Upper lobe of left lung (tissue), 6 donors: Measurements from ENCODE around the gene SPRED1. TPM values are rescaled to one million over a fixed set of nuclear protein-coding genes. Genes with fewer than 3 reads are reported as not detected.

Experiments used
- ATAC-seq, 2 donors: fragments of 200-7000 bp; cut with Tn5 transposase; one replicate each; pipeline ENCODE4 v1.9.1; 2022; ENCODE audit warnings: mild to moderate bottlenecking in 2 of 2, moderate library complexity in 2 of 2; ENCODE audit not compliant: low FRiP score in 2 of 2
- DNase-seq, 2 donors: peaks; one replicate each; pipeline ENCODE4 v3.0.0-alpha.2; 2019 to 2020
- H3K27ac ChIP-seq, 4 donors: fragments of 200-600 bp; sonication (generic); one replicate each; pipeline ENCODE4 v1.5.1; 2016 to 2019
- H3K27me3 ChIP-seq, 4 donors: fragments of 200-600 bp; sonication (generic); one replicate each; pipeline ENCODE4 v1.5.1; 2017 to 2019
- H3K36me3 ChIP-seq, 4 donors: fragments of 200-600 bp; sonication (generic); one replicate each; pipeline ENCODE4 v1.5.1; 2016 to 2019
- H3K4me1 ChIP-seq, 4 donors: fragments of 200-600 bp; sonication (generic); one replicate each; pipeline ENCODE4 v1.5.1; 2018 to 2019
- H3K4me3 ChIP-seq, 4 donors: fragments of 200-600 bp; sonication (generic); one replicate each; pipeline ENCODE4 v1.5.1; 2017 to 2019; ENCODE audit warnings: mild to moderate bottlenecking in 2 of 4, moderate library complexity in 1 of 4
- H3K9me3 ChIP-seq, 4 donors: fragments of 200-600 bp; sonication (generic); one replicate each; pipeline ENCODE4 v1.5.1; 2018 to 2019
- EP300 ChIP-seq, 4 donors: sonication (generic); formaldehyde crosslinking; IDR thresholded peaks; one replicate each; pipeline ENCODE4 v1.5.1; 2017; ENCODE audit warnings: antibody characterized with exemption in 4 of 4, control low read depth in 2 of 4
- POLR2A ChIP-seq, 4 donors: fragments of 450-650 bp; IDR thresholded peaks; one replicate each; pipeline ENCODE4 v1.5.1; 2016 to 2017; ENCODE audit warnings: antibody characterized with exemption in 4 of 4, mild to moderate bottlenecking in 2 of 4
- POLR2AphosphoS5 ChIP-seq, 2 donors: sonication (generic); formaldehyde crosslinking; IDR thresholded peaks; one replicate each; pipeline ENCODE4 v1.5.1; 2017; ENCODE audit warnings: antibody characterized with exemption in 2 of 2
- WGBS, 2 donors: methylation state at CpG; one replicate each; pipeline ENCODE4 v1.1.5; 2017 to 2018; 5-methylcytosine and 5-hydroxymethylcytosine counted together
- total RNA-seq, 6 donors: library from RNA; depleted of rRNA in 4 of 6; stranded (reverse); fragments of >200 nt in 4 of 6; gene quantifications; one replicate each; pipeline versions ENCODE4 v1.1.0 to v1.2.1, GENCODE V29; 2016 to 2021
- TF ChIP-seq, protein P1 (sequence below), 6 experiments: fragments of 450-650 bp in 4 of 6; fragments of 200-600 bp in 2 of 6; sonication (generic) in 2 of 6; IDR thresholded peaks; one replicate each; pipeline ENCODE4 v1.5.1; 2016 to 2019; ENCODE audit warnings: antibody characterized with exemption in 6 of 6
- donor health status: DM: no; HTN: no; CAD: no; lungs with moderate emphysema.
- donor health status: DM: no; HTN: yes; CAD: no; lungs with severe emphysema.

Gene SPRED1
- total RNA-seq, 6 donors from 2014 or later = 30.9 to 73.4 (median 46.1) TPM

DNA sequence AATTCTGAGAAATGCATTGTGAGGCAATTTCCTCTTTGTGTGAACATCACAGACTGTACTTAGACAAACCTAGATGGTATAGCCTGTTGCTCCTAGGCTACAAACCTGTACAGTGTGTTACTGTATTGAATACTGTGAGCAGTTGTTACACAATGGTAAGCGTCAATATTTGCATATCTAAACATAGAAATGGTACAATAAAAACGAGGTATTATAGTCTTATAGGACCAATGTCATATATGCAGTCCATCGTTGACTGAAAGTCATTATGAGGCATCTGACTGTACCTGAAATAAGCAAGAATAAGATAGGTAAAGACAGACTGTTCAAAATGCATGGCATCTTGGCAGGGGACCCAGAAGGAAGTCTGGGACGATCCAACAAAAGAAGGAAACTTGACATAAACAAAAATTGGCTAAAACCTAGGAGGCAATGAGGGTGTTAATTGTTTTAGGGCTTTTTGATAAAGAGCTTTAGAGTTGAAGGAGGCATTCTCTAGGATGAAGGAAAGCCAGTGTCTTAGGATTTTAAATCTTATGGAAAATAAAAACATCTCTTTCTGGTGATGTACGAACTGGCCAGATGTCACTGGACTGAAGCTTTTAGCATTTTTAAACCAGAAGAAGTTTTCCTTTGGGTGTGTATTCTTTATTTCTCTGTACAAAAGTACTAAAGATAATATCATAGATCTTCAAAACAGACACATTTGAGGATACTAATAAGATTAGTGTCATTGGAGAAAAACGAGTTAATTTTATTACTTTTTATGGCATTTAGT lies 9.2 kb upstream of the SPRED1 start:
- TF ChIP-seq, protein P1, sequence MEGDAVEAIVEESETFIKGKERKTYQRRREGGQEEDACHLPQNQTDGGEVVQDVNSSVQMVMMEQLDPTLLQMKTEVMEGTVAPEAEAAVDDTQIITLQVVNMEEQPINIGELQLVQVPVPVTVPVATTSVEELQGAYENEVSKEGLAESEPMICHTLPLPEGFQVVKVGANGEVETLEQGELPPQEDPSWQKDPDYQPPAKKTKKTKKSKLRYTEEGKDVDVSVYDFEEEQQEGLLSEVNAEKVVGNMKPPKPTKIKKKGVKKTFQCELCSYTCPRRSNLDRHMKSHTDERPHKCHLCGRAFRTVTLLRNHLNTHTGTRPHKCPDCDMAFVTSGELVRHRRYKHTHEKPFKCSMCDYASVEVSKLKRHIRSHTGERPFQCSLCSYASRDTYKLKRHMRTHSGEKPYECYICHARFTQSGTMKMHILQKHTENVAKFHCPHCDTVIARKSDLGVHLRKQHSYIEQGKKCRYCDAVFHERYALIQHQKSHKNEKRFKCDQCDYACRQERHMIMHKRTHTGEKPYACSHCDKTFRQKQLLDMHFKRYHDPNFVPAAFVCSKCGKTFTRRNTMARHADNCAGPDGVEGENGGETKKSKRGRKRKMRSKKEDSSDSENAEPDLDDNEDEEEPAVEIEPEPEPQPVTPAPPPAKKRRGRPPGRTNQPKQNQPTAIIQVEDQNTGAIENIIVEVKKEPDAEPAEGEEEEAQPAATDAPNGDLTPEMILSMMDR (IDR thresholded peaks at IDR 0.05) = no peak
- TF ChIP-seq EP300 (IDR thresholded peaks at IDR 0.05) (no peak), POLR2AphosphoS5 (IDR thresholded peaks at IDR 0.05) (no peak), POLR2A (IDR thresholded peaks at IDR 0.05) (no peak)
- no peaks in the 10 kb centered on the region for H3K36me3 ChIP-seq
- H3K27me3 ChIP-seq = no peaks in the 10 kb centered on the region
- no peaks in the 10 kb centered on the region for H3K9me3 ChIP-seq
- no peak for ATAC-seq
- 52 to 55% methylated on average over 6 of the region's 6 CpGs for WGBS, 2 donors
- H3K4me3 ChIP-seq = no peak overlapping the region
- H3K27ac ChIP-seq = no peak overlapping the region
- DNase-seq = no peak
- H3K4me1 ChIP-seq = peaks cover 0 to 10% (median 0%) of the 10 kb centered on the region in 4 donors

DNA sequence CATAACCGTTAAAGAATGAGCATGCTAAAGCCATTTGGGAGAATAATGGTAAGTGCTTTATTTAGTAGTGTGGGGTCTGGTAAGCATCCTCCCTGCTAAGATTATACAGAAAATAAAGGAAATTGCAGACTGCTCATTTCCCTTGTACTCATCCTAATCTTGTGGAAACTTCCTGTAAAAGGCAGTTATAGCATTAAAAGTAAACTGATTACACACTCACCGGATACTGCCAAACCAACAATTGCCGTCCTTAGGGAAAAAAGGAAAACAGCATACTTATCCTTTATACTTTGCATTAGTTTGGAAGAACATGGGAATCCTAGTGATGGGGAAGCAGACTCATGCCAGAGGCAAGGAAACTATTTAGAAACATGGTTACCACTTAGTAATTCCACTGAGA lies 5.3 kb upstream of the SPRED1 start:
- H3K4me3 ChIP-seq = no peak overlapping the region
- no peak overlapping the region for H3K27ac ChIP-seq
- no peak for ATAC-seq
- no peaks in the 10 kb centered on the region for H3K36me3 ChIP-seq
- no peaks in the 10 kb centered on the region for H3K9me3 ChIP-seq
- no peak for TF ChIP-seq POLR2AphosphoS5 (IDR thresholded peaks at IDR 0.05)
- no peak for TF ChIP-seq EP300 (IDR thresholded peaks at IDR 0.05)
- TF ChIP-seq POLR2A (IDR thresholded peaks at IDR 0.05) = no peak
- TF ChIP-seq, protein P1 (IDR thresholded peaks at IDR 0.05) = no peak
- no peak for DNase-seq
- H3K27me3 ChIP-seq = no peaks in the 10 kb centered on the region
- peaks cover 4 to 16% (median 7%) of the 10 kb centered on the region in 4 donors for H3K4me1 ChIP-seq
- 65% methylated on average over 3 of the region's 3 CpGs for WGBS, 2 donors

DNA sequence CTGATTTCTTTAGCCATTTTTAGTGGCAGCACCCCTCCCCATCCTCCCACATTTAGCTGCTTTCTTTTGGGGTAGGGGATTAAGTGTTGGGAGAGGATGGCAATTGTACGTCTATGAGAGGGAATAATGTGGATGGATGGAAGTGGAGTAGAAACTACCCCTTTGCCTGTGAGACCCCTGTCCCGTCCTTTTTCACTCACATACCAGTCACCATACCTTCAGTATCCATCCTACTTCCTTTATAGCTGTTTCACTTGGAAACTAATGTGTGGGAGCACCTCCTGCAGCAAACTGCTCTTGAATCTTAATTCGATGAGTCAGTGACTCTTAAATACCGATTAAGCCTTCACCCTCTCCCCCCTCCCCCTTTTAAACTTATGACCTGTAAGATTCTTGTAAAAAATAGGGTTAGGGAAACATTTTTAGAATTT lies 730 bp downstream of the SPRED1 start:
- H3K27me3 ChIP-seq = no peaks in the 10 kb centered on the region
- H3K4me1 ChIP-seq = peaks cover 14 to 48% (median 29%) of the 10 kb centered on the region in 4 donors
- DNase-seq (no peak), ATAC-seq (peak in 1 of 2 donors; percentile 26)
- H3K4me3 ChIP-seq = peak overlapping the region; percentile 78 to 93 (median 90)
- H3K36me3 ChIP-seq = no peaks in the 10 kb centered on the region
- TF ChIP-seq POLR2AphosphoS5 (IDR thresholded peaks at IDR 0.05) (no peak), POLR2A (IDR thresholded peaks at IDR 0.05) (peak in 1 of 4 donors; percentile 25)
- no peaks in the 10 kb centered on the region for H3K9me3 ChIP-seq
- 0 to 1% methylated on average over 4 of the region's 4 CpGs for WGBS, 2 donors
- H3K27ac ChIP-seq = peak overlapping the region; percentile 97 to 100 (median 100)

DNA sequence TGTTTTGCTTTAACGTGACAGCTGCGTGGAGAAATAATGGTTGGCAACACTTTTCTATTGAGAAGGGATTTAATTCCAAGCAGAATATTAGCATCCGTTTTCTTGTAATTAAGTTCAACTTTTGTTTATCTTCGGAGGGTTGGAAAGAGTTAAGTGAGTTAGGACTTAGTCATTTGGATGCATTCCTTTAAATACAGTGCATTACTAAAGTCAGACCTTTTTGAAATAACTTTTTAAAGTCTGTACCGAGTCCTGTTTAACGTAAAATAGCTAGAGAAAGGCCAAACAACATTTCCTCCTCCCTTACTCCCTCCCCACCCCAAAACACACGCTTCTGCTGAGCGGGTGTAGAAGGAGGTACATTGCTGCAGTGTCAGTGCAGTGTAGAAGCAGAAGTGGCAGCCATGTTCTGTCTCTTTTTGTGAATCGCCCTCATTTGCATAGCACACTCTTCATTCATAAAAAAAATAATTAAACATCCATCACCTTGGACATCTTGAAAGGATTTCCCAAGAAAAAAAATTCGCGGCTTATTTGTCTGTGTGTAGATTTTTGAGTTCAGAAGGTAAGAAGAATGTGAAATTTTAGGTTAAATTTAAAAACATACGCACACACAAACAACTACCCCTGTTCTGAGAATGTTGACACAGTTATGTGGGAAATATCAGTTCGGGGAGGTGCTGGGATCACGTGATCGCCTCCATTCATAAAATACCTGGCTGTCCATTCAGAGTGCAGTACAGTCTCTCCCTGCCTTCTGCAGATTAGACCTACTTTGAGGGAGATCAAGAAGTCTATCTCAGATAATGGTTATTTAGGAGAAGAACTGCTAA lies 1.6 kb downstream of the SPRED1 start:
- WGBS, 2 donors = 1 to 2% methylated on average over 15 of the region's 15 CpGs
- Histone ChIP-seq H3K36me3 (no peaks in the 10 kb centered on the region), H3K27me3 (no peaks in the 10 kb centered on the region), H3K4me3 (peak overlapping the region; percentile 78 to 93 (median 90)), H3K4me1 (peaks cover 14 to 50% (median 29%) of the 10 kb centered on the region in 4 donors), H3K27ac (peak overlapping the region; percentile 97 to 100 (median 100)), H3K9me3 (no peaks in the 10 kb centered on the region)
- TF ChIP-seq, protein P1 (IDR thresholded peaks at IDR 0.05) = no peak
- peak in 1 of 2 donors; percentile 47 for TF ChIP-seq POLR2AphosphoS5 (IDR thresholded peaks at IDR 0.05)
- TF ChIP-seq EP300 (IDR thresholded peaks at IDR 0.05) = no peak
- TF ChIP-seq POLR2A (IDR thresholded peaks at IDR 0.05) = peak in 1 of 4 donors; percentile 25
- DNase-seq (peak in 1 of 2 donors; percentile 78), ATAC-seq (peak in 1 of 2 donors; percentile 44)

DNA sequence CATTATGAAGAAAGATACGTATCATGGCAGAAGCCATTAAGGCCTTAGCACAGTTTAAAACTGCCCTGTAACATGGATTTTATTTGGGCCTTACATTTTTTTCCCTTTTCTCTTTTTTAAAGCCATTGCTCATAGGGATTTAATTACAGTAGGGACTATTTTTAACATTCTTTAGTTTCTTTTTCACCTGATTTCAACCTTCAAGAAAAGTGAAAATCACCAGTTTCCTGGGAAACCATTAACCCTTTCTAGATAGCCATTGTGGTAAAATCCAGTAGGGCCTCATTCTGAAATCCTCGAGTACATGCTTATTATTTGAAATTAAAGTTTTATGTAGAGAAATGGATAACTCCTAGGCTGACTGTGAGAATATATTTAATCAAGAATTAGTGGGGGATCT lies 3.1 kb downstream of the SPRED1 start:
- peaks cover 14 to 45% (median 26%) of the 10 kb centered on the region in 4 donors for H3K4me1 ChIP-seq
- H3K36me3 ChIP-seq = no peaks in the 10 kb centered on the region
- H3K9me3 ChIP-seq = no peaks in the 10 kb centered on the region
- H3K27me3 ChIP-seq = no peaks in the 10 kb centered on the region
- WGBS, 2 donors = 31 to 35% methylated on average over 2 of the region's 2 CpGs
- H3K27ac ChIP-seq = peak overlapping the region in 3 of 4 donors; percentile 2 to 29 (median 10)
- TF ChIP-seq POLR2AphosphoS5 (IDR thresholded peaks at IDR 0.05) (no peak), POLR2A (IDR thresholded peaks at IDR 0.05) (no peak), EP300 (IDR thresholded peaks at IDR 0.05) (no peak)
- TF ChIP-seq, protein P1 (IDR thresholded peaks at IDR 0.05) = no peak
- no peak for ATAC-seq
- DNase-seq = no peak
- H3K4me3 ChIP-seq = peak overlapping the region in 1 of 4 donors; percentile 93
